ENCODE results near the gene FGF3.
"Not testable (repeated sequence)": the region's sequence is repeated elsewhere in the genome, so short reads cannot be mapped to it uniquely, and the experiment has no call there.

The FGF3 gene

GRCh38 chr11:69770540-69770939 lies 48.7 kb downstream of the FGF3 start:
- DNase-seq (ENCODE audit: low read depth), result no peak

- no peak for DNase-seq (ENCODE audit: low read depth)
Measured at GRCh38 chr11:69765498-69765995, 53.7 kb downstream of the FGF3 start.

GRCh38 chr11:69764918-69765317 lies 54.3 kb downstream of the FGF3 start:
- not testable (repeated sequence) for DNase-seq (ENCODE audit: low read depth)

GRCh38 chr11:69760319-69760718 lies 58.9 kb downstream of the FGF3 start:
- no peak for DNase-seq (ENCODE audit: low read depth)
